ENCODE measurements around the gene TDRD6. TPM values are rescaled to one million over a fixed set of nuclear protein-coding genes. Genes with fewer than 3 reads are reported as not detected.

Gene TDRD6
- 0.82 TPM for total RNA-seq

DNA sequence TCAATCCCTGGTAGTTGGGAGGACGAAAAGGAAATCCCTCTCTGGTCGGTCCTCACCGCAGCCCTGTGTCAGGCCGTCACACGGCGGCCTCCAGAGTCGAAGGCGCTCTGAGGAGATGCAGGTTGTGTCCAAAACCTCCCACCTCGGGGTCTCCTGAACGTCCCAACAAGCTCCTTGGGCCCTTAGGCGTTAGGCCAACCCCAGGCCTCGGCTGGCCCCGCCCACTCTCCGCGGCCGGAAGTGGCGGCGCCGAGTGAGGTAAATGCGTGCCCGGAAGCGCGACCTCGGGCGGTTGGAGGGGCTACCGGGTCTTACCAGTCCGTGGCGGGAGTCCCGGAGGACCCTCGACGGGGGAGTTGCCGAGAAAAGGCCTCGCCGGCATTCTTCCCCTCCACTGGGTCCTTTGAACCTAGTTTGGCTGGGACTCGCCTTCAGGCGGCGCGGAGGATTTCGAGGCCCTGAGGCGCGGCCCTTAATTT lies at the start of gene TDRD6:
TSS of gene TDRD6 (plus strand) at position 267 of the 479 bp plus-strand sequence. CDS start 244 bp downstream, outside the sequence.

GRCh38 chr6:46652603-46653438 lies 34.9 kb upstream of the TDRD6 start, which contains the start of the genes CYP39A1 and SLC25A27:
Gene CYP39A1, minus strand, starts transcription at chr6:46652818. Its CDS starts 236 bp downstream, at chr6:46652582.
Gene SLC25A27, plus strand, starts transcription at chr6:46652975. Its CDS starts 218 bp downstream, at chr6:46653193.

DNA sequence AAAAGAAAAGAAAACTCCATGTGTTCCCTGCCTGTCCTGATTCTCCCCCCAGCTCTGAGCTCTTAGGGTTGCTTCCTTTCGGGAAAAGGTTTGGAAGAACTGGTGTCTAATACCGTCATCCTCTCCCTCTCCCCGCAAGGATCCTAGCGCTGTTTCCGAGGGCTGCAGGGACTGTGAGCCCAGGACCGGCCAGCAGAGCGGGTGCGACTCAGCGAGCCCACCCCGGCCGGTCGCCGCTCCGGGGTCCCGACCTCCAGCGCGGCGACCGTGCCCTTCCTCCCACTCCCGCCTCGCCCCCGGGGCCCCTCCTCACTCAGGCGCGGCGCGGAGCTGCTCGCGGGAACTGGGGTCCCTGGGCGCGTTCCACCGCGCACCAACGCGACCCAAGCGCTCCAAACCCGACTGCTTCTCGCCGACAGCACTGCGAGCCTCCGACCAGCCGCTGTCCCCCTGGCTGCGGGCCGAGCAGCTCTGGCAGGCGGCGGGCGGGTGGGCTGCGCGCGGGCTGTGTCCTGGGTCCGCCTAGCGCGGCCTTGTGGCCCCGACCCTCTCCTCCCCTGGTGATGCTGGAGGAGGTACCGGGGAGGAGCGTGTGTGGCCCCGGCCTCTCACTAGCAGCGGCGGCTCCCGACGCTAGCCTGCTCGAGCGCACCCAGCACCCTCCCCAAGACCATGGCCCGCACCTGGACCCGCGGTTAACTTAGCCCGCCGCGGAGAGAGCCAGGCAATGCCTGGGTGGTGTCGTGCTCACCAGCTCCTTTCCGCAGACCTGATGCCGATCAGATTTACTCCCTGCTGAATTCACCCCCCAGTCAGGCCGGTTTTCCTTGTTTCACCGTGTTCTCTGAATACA lies 47.4 kb downstream of the TDRD6 start, which contains the start of gene PLA2G7:
TSS of gene PLA2G7 (minus strand) at position 509 of the 853 bp plus-strand sequence. CDS start 12,484 bp downstream, outside the sequence.

GRCh38 chr6:46746696-46747095 lies 59.0 kb downstream of the TDRD6 start, which contains the start of gene ANKRD66:
Gene ANKRD66, plus strand, starts transcription at chr6:46746933. Its CDS starts 5,016 bp downstream, at chr6:46751949.

Other genes starting within 250 kb of the TDRD6 start
- 11.9 TPM for gene RCAN2, start 196.4 kb upstream of the TDRD6 start, total RNA-seq
- gene CYP39A1, start 35.1 kb upstream of the TDRD6 start, total RNA-seq: 7.4 TPM
- gene SLC25A27, start 34.9 kb upstream of the TDRD6 start, total RNA-seq: 31.8 TPM
- 2.0 TPM for gene PLA2G7, start 47.5 kb downstream of the TDRD6 start, total RNA-seq
- gene ANKRD66, start 59.0 kb downstream of the TDRD6 start, total RNA-seq: not detected
- gene MEP1A, start 105.5 kb downstream of the TDRD6 start, total RNA-seq: not detected
- 41.4 TPM for gene ADGRF5, start 234.1 kb downstream of the TDRD6 start, total RNA-seq

Data from metanephros (tissue), 1 donor.